HEK293 (cell line): ENCODE measurements around the gene NRROS.

Experiments used
- CTCF ChIA-PET: fragments of 350-600 bp; formaldehyde crosslinking; extraction: SDS; loops from one replicate; lab custom pipeline; 2021; ENCODE audit warnings: antibody characterized with exemption; lab: Yijun Ruan, JAX
- POLR2A ChIA-PET: fragments of 300-600 bp; formaldehyde crosslinking; extraction: SDS; loops from one replicate; lab custom pipeline; 2020; ENCODE audit warnings: antibody characterized with exemption, inconsistent platforms; lab: Yijun Ruan, JAX
- H3K27ac ChIP-seq: fragments of 200-500 bp; sonication (Bioruptor generic); 2 replicates; pipeline ENCODE4 v1.5.1; 2014; ENCODE audit warnings: low read depth, low read length, control low read depth, inconsistent platforms; ENCODE audit errors: extremely low read depth
- H3K36me3 ChIP-seq, 2 experiments: fragments of 200-500 bp in 1 of 2; sonication (Bioruptor generic) in 1 of 2; 1 replicate in 1 of 2; 2 replicates in 1 of 2; pipeline ENCODE4 v1.5.1; 2014 to 2017; ENCODE audit warnings: inconsistent platforms in 2 of 2, low read length in 2 of 2; ENCODE audit not compliant: control insufficient read depth in 2 of 2, insufficient read depth in 1 of 2
- H3K4me1 ChIP-seq: fragments of 200-500 bp; sonication (Bioruptor generic); 2 replicates; pipeline ENCODE4 v1.5.1; 2014; ENCODE audit warnings: mild to moderate bottlenecking, low read length, inconsistent platforms; ENCODE audit not compliant: control insufficient read depth, insufficient read depth
- H3K4me3 ChIP-seq: 2 replicates; pipeline ENCODE4 v1.5.1; 2011; ENCODE audit warnings: low read depth, mild to moderate bottlenecking, control low read depth, low read length, moderate library complexity
- H3K9me3 ChIP-seq: fragments of 200-500 bp; sonication (Bioruptor generic); 2 replicates; pipeline ENCODE4 v1.5.1; 2014; ENCODE audit warnings: low read depth, low read length, inconsistent platforms; ENCODE audit not compliant: control insufficient read depth, insufficient read depth
- BCL11A ChIP-seq: fragments of 450-650 bp; formaldehyde crosslinking; IDR thresholded peaks from 2 replicates; pipeline ENCODE4 v1.5.1; 2016; ENCODE audit warnings: low read depth, missing biosample characterization, missing genetic modification characterization
- GLI4 ChIP-seq: fragments of 450-650 bp; formaldehyde crosslinking; IDR thresholded peaks from 2 replicates; pipeline ENCODE4 v1.5.1; 2016; ENCODE audit warnings: missing biosample characterization, missing genetic modification characterization
- GLIS2 ChIP-seq: fragments of 450-650 bp; formaldehyde crosslinking; IDR thresholded peaks from 2 replicates; pipeline ENCODE4 v1.5.1; 2016; ENCODE audit warnings: missing biosample characterization, missing genetic modification characterization
- HOXD13 ChIP-seq: sonication (generic); formaldehyde crosslinking; IDR thresholded peaks from 2 replicates; pipeline ENCODE4 v1.8.0; 2022; ENCODE audit warnings: missing genetic modification reagents, borderline replicate concordance
- KLF10 ChIP-seq: fragments of 450-650 bp; IDR thresholded peaks from 2 replicates; pipeline ENCODE4 v1.5.1; 2018; ENCODE audit warnings: missing biosample characterization, mild to moderate bottlenecking, missing genetic modification characterization
- MZF1 ChIP-seq: fragments of 450-650 bp; formaldehyde crosslinking; IDR thresholded peaks from 2 replicates; pipeline ENCODE4 v1.5.1; 2017; ENCODE audit warnings: missing biosample characterization, missing genetic modification characterization, borderline replicate concordance
- ZBTB17 ChIP-seq: fragments of 450-650 bp; formaldehyde crosslinking; IDR thresholded peaks from 2 replicates; pipeline ENCODE4 v1.5.1; 2016; ENCODE audit warnings: missing biosample characterization, missing genetic modification characterization
- ZNF10 ChIP-seq: fragments of 450-650 bp; formaldehyde crosslinking; IDR thresholded peaks from 2 replicates; pipeline ENCODE4 v1.5.1; 2017; ENCODE audit warnings: missing biosample characterization, missing genetic modification characterization
- ZNF114 ChIP-seq: fragments of 450-650 bp; formaldehyde crosslinking; IDR thresholded peaks from 2 replicates; pipeline ENCODE4 v1.5.0; 2017; ENCODE audit warnings: missing biosample characterization, missing genetic modification characterization
- ZNF16 ChIP-seq: fragments of 450-650 bp; formaldehyde crosslinking; IDR thresholded peaks from 2 replicates; pipeline ENCODE4 v1.5.1; 2016; ENCODE audit warnings: low read depth, missing biosample characterization, missing genetic modification characterization
- ZNF2 ChIP-seq: fragments of 450-650 bp; formaldehyde crosslinking; IDR thresholded peaks from 2 replicates; pipeline ENCODE4 v1.5.1; 2016; ENCODE audit warnings: missing biosample characterization, missing genetic modification characterization
- ZNF433 ChIP-seq: fragments of 450-650 bp; formaldehyde crosslinking; IDR thresholded peaks from 2 replicates; pipeline ENCODE4 v1.5.1; 2016; ENCODE audit warnings: missing biosample characterization, missing genetic modification characterization, low read depth
- ZNF529 ChIP-seq: fragments of 450-650 bp; formaldehyde crosslinking; IDR thresholded peaks from 2 replicates; pipeline ENCODE4 v1.5.1; 2017; ENCODE audit warnings: missing genetic modification characterization, missing biosample characterization; ENCODE audit not compliant: insufficient replicate concordance
- ZNF626 ChIP-seq: fragments of 450-650 bp; sonication (Bioruptor Pico); formaldehyde crosslinking; IDR thresholded peaks from 2 replicates; pipeline ENCODE4 v1.5.1; 2018; ENCODE audit warnings: missing biosample characterization, missing genetic modification characterization, inconsistent platforms
- ZNF664 ChIP-seq: fragments of 450-650 bp; formaldehyde crosslinking; IDR thresholded peaks from 2 replicates; pipeline ENCODE4 v1.5.1; 2016; ENCODE audit warnings: missing biosample characterization, missing genetic modification characterization
- ZSCAN30 ChIP-seq: fragments of 450-650 bp; IDR thresholded peaks from 2 replicates; pipeline ENCODE4 v1.5.1; 2018; ENCODE audit warnings: missing biosample characterization, mild to moderate bottlenecking, missing genetic modification characterization, moderate library complexity
- TF ChIP-seq, protein P1 (sequence below): fragments of 450-650 bp; formaldehyde crosslinking; IDR thresholded peaks from 2 replicates; pipeline ENCODE4 v1.5.1; 2017; ENCODE audit warnings: missing biosample characterization, missing genetic modification characterization
- TF ChIP-seq, protein P2 (sequence below): fragments of 450-650 bp; formaldehyde crosslinking; IDR thresholded peaks from 2 replicates; pipeline ENCODE4 v1.5.1; 2016; ENCODE audit warnings: missing biosample characterization, missing genetic modification characterization, borderline replicate concordance
- TF ChIP-seq, protein P3 (sequence below): fragments of 450-650 bp; formaldehyde crosslinking; IDR thresholded peaks from 2 replicates; pipeline ENCODE4 v1.5.1; 2016; ENCODE audit warnings: missing biosample characterization, missing genetic modification characterization, borderline replicate concordance
- TF ChIP-seq, protein P4 (sequence below): fragments of 450-650 bp; formaldehyde crosslinking; IDR thresholded peaks from 2 replicates; pipeline ENCODE4 v1.5.1; 2016; ENCODE audit warnings: missing biosample characterization, missing genetic modification characterization
- TF ChIP-seq, protein P5 (sequence below): fragments of 450-650 bp; formaldehyde crosslinking; IDR thresholded peaks from 2 replicates; pipeline ENCODE4 v1.5.1; 2016; ENCODE audit warnings: missing biosample characterization, missing genetic modification characterization

NRROS gene

DNA sequence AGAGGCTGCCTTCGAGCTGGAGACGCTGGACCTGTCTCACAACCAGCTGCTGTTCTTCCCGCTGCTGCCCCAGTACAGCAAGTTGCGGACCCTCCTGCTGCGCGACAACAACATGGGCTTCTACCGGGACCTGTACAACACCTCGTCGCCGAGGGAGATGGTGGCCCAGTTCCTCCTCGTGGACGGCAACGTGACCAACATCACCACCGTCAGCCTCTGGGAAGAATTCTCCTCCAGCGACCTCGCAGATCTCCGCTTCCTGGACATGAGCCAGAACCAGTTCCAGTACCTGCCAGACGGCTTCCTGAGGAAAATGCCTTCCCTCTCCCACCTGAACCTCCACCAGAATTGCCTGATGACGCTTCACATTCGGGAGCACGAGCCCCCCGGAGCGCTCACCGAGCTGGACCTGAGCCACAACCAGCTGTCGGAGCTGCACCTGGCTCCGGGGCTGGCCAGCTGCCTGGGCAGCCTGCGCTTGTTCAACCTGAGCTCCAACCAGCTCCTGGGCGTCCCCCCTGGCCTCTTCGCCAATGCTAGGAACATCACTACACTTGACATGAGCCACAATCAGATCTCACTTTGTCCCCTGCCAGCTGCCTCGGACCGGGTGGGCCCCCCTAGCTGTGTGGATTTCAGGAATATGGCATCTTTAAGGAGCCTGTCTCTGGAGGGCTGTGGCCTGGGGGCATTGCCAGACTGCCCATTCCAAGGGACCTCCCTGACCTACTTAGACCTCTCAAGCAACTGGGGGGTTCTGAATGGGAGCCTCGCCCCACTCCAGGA lies 21.1 kb downstream of the NRROS start:
- no peaks in the 10 kb centered on the region for H3K36me3 ChIP-seq
- H3K4me1 ChIP-seq: no peaks in the 10 kb centered on the region
- H3K9me3 ChIP-seq: no peaks in the 10 kb centered on the region
- no peak overlapping the region for H3K27ac ChIP-seq
- POLR2A ChIA-PET: no interaction called here
- TF ChIP-seq, protein P1, sequence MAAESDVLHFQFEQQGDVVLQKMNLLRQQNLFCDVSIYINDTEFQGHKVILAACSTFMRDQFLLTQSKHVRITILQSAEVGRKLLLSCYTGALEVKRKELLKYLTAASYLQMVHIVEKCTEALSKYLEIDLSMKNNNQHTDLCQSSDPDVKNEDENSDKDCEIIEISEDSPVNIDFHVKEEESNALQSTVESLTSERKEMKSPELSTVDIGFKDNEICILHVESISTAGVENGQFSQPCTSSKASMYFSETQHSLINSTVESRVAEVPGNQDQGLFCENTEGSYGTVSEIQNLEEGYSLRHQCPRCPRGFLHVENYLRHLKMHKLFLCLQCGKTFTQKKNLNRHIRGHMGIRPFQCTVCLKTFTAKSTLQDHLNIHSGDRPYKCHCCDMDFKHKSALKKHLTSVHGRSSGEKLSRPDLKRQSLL (tag by site-specific recombination): 0 out of 2 replicates have a peak, but pooled peaks have one; percentile 46
- TF ChIP-seq MZF1 (tag by site-specific recombination) (no peak), ZSCAN30 (no peak)
- TF ChIP-seq, all 188 proteins: peak for 1
- no peak overlapping the region for H3K4me3 ChIP-seq
- CTCF ChIA-PET: no interaction called here

DNA sequence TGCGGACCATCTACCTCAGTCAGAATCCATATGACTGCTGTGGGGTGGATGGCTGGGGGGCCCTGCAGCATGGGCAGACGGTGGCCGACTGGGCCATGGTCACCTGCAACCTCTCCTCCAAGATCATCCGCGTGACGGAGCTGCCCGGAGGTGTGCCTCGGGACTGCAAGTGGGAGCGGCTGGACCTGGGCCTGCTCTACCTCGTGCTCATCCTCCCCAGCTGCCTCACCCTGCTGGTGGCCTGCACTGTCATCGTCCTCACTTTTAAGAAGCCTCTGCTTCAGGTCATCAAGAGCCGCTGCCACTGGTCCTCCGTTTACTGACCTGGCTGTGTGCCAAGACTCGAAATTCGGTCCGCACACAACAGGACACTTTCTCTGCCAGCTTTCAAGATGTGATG lies 21.9 kb downstream of the NRROS start:
- POLR2A ChIA-PET: no interaction called here
- Histone ChIP-seq H3K27ac (no peak overlapping the region), H3K36me3 (no peaks in the 10 kb centered on the region), H3K4me1 (no peaks in the 10 kb centered on the region), H3K9me3 (no peaks in the 10 kb centered on the region), H3K4me3 (no peak overlapping the region)
- CTCF ChIA-PET: no interaction called here
- TF ChIP-seq ZBTB17 (no peak), BCL11A (no peak), ZNF626 (tag by site-specific recombination) (no peak), ZNF664 (tag by site-specific recombination) (no peak), GLIS2 (tag by site-specific recombination) (no peak), GLI4 (tag by site-specific recombination) (no peak), KLF10 (tag by site-specific recombination) (no peak), HOXD13 (CRISPR knock-in tag) (no peak), ZNF529 (no peak), ZNF10 (tag by site-specific recombination) (no peak), ZNF114 (no peak), ZNF433 (tag by site-specific recombination) (no peak), ZNF16 (no peak), ZNF2 (tag by site-specific recombination) (no peak)
- TF ChIP-seq, protein P2, sequence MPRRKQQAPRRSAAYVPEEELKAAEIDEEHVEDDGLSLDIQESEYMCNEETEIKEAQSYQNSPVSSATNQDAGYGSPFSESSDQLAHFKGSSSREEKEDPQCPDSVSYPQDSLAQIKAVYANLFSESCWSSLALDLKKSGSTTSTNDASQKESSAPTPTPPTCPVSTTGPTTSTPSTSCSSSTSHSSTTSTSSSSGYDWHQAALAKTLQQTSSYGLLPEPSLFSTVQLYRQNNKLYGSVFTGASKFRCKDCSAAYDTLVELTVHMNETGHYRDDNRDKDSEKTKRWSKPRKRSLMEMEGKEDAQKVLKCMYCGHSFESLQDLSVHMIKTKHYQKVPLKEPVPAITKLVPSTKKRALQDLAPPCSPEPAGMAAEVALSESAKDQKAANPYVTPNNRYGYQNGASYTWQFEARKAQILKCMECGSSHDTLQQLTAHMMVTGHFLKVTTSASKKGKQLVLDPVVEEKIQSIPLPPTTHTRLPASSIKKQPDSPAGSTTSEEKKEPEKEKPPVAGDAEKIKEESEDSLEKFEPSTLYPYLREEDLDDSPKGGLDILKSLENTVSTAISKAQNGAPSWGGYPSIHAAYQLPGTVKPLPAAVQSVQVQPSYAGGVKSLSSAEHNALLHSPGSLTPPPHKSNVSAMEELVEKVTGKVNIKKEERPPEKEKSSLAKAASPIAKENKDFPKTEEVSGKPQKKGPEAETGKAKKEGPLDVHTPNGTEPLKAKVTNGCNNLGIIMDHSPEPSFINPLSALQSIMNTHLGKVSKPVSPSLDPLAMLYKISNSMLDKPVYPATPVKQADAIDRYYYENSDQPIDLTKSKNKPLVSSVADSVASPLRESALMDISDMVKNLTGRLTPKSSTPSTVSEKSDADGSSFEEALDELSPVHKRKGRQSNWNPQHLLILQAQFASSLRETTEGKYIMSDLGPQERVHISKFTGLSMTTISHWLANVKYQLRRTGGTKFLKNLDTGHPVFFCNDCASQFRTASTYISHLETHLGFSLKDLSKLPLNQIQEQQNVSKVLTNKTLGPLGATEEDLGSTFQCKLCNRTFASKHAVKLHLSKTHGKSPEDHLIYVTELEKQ (tag by site-specific recombination): no peak
- TF ChIP-seq, protein P3, sequence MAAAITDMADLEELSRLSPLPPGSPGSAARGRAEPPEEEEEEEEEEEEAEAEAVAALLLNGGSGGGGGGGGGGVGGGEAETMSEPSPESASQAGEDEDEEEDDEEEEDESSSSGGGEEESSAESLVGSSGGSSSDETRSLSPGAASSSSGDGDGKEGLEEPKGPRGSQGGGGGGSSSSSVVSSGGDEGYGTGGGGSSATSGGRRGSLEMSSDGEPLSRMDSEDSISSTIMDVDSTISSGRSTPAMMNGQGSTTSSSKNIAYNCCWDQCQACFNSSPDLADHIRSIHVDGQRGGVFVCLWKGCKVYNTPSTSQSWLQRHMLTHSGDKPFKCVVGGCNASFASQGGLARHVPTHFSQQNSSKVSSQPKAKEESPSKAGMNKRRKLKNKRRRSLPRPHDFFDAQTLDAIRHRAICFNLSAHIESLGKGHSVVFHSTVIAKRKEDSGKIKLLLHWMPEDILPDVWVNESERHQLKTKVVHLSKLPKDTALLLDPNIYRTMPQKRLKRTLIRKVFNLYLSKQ (tag by site-specific recombination): no peak
- TF ChIP-seq, protein P4, sequence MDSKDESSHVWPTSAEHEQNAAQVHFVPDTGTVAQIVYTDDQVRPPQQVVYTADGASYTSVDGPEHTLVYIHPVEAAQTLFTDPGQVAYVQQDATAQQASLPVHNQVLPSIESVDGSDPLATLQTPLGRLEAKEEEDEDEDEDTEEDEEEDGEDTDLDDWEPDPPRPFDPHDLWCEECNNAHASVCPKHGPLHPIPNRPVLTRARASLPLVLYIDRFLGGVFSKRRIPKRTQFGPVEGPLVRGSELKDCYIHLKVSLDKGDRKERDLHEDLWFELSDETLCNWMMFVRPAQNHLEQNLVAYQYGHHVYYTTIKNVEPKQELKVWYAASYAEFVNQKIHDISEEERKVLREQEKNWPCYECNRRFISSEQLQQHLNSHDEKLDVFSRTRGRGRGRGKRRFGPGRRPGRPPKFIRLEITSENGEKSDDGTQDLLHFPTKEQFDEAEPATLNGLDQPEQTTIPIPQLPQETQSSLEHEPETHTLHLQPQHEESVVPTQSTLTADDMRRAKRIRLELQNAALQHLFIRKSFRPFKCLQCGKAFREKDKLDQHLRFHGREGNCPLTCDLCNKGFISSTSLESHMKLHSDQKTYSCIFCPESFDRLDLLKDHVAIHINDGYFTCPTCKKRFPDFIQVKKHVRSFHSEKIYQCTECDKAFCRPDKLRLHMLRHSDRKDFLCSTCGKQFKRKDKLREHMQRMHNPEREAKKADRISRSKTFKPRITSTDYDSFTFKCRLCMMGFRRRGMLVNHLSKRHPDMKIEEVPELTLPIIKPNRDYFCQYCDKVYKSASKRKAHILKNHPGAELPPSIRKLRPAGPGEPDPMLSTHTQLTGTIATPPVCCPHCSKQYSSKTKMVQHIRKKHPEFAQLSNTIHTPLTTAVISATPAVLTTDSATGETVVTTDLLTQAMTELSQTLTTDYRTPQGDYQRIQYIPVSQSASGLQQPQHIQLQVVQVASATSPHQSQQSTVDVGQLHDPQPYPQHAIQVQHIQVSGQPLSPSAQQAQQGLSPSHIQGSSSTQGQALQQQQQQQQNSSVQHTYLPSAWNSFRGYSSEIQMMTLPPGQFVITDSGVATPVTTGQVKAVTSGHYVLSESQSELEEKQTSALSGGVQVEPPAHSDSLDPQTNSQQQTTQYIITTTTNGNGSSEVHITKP (tag by site-specific recombination): no peak
- TF ChIP-seq, protein P5, sequence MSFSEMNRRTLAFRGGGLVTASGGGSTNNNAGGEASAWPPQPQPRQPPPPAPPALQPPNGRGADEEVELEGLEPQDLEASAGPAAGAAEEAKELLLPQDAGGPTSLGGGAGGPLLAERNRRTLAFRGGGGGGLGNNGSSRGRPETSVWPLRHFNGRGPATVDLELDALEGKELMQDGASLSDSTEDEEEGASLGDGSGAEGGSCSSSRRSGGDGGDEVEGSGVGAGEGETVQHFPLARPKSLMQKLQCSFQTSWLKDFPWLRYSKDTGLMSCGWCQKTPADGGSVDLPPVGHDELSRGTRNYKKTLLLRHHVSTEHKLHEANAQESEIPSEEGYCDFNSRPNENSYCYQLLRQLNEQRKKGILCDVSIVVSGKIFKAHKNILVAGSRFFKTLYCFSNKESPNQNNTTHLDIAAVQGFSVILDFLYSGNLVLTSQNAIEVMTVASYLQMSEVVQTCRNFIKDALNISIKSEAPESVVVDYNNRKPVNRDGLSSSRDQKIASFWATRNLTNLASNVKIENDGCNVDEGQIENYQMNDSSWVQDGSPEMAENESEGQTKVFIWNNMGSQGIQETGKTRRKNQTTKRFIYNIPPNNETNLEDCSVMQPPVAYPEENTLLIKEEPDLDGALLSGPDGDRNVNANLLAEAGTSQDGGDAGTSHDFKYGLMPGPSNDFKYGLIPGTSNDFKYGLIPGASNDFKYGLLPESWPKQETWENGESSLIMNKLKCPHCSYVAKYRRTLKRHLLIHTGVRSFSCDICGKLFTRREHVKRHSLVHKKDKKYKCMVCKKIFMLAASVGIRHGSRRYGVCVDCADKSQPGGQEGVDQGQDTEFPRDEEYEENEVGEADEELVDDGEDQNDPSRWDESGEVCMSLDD: no peak
